ENCODE measurements around the gene FNDC11.

- TF ChIP-seq TAF1 (IDR thresholded peaks at IDR 0.05; ENCODE audit: borderline replicate concordance, insufficient read depth, low read length) (no peak), REST (IDR thresholded peaks at IDR 0.05; ENCODE audit: insufficient read depth in 1 of 2, low read depth in 2 of 2, low read length in 2 of 2) (no peak), POLR2AphosphoS5 (IDR thresholded peaks at IDR 0.05; ENCODE audit: low read depth, low read length) (no peak), SIN3A (IDR thresholded peaks at IDR 0.05; ENCODE audit: borderline replicate concordance, insufficient read depth, low read length) (no peak)
Observed at GRCh38 chr20:63592661-63593060, 38.7 kb downstream of the FNDC11 start.

All from PFSK-1 (cell line).